GM21367 (cell line): ENCODE results near the gene ACO2.
"Not testable (repeated sequence)": the region's sequence is repeated elsewhere in the genome, so short reads cannot be mapped to it uniquely, and the experiment has no call there.

Source experiments
- ATAC-seq: cut with Tn5 transposase; IDR thresholded peaks from one replicate; pipeline ENCODE4 v1.9.1; 2021; ENCODE audit not compliant: unreplicated experiment

The ACO2 gene

DNA sequence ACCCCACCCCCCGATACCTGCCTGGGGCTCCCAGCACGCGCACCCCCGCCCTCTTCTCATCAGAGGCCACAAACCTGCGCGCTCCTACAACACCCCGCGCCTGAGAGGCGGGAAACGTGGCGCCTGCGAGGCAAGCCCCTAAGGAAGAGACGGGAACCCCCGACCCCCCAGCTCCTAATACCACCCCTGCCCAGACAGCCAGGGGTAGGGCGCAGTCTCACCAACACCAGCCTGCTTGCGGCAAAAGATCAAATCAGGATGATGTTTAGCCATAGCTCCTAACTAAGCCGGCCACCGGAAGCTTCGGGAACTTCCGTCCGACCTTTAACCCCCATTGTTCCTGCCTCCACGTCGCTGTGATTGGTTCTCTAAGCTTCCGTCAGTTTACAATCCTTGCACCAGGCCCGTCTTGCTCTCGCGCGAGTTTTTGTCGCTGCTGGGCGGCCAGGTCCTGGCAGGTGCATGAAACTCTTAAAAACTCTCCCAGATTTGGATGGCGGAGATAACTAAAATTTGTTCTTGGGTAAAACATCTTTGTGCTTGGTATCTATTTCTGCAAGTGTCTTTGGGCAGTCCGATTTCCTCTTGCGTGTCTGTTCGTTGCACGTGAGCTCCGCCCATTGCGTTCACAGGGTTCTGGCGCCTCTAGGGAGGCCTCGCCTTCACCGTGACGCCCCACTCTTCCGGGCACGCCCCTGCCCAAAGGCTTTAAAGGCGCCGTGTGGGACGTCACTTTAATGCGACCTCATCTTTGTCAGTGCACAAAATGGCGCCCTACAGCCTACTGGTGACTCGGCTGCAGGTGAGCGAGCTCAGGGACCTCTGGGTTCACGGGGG is at the start of gene ACO2, which contains the start of gene PHF5A:
TSS of gene ACO2 (plus strand) at position 737 of the 837 bp plus-strand sequence. CDS start at position 767, 30 bp downstream.
TSS of gene PHF5A (minus strand) at position 312 of the 837 bp plus-strand sequence. CDS start at position 273, 39 bp downstream.
- ATAC-seq: peak; percentile 75

DNA sequence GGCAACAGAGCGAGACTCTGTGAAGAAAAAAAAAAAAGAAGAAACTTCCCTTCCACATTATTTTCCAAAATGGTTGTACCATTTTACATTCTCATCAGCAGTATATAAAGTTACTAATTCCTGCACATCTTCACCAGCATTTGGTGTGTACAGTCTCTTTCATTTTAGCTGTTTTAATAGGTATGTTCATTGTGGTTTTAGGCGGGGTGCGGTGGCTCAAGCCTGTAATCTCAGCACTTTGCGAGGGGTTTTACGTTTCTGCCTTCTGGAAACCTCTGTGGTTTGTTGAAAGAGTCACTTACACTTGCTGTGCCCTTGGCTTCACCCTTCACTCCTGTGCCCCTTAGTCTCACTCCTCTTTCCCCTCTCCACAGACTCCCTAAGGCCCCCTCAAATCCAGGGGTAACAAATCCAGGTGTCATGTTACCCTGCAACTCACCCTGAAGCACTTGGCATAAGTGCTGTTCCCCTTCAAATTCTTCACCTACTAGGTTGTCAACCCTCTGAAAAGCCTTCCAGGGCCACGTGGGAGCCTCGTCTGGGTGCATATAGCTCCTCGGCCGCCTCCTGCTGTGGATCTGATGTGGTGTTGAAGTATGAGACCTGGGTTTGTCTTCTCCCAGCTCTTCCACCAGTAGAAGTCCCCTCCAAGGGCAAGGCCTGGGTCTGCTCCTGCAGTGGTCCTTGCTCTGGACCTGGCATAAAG is 43.1 kb upstream of the ACO2 start:
- ATAC-seq: no peak

DNA sequence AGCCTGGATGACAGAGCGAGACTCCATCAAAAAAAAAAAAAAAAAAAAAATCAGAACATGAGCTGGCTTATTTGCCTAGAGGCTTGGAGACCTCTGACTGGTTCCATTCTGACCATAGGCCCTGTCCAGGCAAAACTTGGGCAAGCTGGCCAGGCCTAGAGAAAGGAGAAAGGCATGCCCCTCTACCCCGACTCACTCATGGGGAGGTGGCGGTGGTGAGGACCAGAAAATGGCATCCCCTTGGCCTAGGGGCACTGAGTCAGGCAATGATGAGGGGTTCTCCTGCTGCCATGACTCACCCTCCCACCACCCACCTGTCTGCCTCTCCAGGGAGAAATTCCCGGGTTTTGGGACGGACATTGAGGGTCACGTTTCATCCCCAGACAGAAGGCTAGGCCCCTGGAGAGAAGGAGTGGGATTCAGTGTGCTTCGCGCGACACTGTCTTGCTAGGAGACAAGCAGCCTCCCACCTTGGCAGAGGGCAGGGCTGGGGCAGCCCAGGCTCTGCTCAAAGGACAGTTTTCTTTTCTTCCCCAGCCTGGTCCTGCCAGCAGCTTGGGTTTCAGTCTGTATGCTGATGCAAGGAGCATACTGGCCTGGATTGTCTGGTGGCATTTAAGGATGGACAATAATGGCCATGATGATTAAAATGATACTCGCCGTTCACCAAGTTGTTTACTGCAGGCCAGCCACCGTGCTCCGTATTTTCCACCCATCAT is 39.5 kb upstream of the ACO2 start:
- ATAC-seq: no peak

DNA sequence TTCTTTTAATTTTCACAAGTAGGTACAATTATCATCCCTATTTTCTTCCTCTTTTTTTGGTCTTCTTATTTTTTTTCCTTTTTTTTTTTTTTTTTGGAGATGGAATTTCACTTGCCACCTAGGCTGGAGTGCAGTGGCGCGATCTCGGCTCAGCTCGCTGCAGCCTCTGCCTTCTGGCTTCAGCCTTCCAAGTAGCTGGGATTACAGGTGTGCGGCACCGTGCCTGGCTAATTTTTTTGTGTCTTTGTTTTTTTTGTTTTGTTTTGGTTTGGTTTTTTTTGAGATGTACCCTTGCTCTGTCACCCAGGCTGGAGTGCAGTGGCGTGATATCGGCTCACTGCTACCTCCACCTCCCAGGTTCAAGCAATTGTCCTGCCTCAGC is 39.0 kb upstream of the ACO2 start:
- no peak for ATAC-seq

DNA sequence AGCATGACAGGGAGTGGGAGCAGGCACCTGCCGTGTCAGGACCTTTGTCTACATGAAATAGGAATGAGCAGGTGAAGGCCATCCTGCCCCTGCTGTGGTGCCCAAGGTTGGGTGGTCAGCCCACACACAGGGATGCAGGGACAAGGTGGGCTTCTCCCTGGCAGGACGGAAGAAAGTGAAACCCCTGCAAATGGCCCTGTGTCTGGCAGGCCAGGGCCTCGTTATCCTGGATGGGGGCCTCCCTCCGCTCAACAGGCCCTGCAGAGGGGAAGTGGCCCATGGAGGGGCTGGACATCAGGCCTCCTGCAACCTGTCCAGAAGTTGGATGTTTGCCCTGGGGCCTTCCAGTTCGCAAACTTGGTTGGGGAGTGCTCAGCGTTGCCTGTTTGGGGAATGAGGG is 37.3 kb upstream of the ACO2 start:
- no peak for ATAC-seq

DNA sequence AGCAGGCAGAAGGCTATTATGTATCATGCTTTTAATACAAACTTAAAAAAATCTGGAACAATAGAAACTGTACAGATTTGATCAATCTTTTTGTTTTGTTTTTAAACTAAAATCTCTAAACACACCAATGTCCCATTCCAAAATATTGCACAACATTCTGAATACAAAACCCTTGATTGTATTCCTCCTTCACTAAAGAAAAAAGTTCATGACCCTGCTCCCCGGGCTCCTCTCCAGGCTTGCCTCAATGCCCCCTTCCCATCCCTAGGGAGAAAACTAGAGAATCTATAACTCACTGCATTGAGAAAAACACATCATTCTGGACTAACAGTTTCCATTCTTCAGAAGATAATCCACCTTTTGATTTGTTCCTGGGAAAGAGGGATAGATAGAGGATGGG is 35.4 kb upstream of the ACO2 start:
- not testable (repeated sequence) for ATAC-seq

DNA sequence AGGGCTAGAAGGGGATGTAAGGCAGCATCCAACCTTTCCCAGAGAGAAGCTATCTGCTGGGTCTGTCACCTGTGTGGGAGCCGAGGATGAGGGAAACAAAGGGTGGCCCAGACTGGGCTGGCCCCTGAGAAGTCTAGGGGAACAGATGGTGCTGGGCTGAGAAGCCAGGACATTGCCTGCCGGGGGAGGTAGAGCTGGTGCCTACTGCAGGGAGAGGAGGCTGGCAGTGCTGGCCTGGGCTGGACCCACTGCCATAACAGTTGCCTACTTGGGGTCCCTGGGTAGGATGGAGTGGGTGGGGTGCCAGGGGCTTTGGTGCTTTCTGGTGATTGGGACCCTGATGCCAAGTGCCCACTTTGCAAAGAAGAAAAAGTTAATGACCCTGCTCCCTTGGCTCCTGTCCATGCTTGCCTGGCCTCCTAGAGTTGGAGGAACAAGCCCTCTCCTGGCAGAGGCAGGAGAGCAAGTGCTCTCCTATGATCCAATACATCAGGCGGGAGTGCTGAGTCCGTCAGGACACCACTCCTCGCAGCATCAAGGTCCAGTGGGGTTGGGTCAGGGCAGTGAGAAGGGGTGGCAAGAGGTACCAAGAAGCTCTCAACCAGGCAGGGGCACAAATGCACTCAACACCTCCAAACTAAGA is 34.4 kb upstream of the ACO2 start:
- ATAC-seq: not testable (repeated sequence)

DNA sequence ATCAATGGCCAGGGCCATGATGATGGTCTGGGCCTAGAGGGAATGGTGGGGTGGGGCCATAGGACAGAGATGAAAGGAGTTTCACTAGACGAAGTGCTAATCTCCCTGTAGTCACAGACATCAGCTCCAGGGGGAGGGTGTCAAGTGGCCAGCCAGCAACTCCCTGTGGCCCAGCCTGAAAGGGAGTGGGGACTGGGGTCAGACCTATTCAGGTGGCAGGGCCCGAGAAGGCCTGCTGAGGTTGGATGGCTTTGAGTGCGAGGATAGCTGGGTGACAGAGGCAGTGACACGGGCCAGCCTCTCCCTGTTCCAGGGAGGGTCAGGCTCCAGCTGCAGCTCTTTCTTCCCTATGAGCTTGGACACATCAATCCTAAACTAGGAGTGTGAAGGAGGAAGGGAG is 33.4 kb upstream of the ACO2 start:
- ATAC-seq: no peak

DNA sequence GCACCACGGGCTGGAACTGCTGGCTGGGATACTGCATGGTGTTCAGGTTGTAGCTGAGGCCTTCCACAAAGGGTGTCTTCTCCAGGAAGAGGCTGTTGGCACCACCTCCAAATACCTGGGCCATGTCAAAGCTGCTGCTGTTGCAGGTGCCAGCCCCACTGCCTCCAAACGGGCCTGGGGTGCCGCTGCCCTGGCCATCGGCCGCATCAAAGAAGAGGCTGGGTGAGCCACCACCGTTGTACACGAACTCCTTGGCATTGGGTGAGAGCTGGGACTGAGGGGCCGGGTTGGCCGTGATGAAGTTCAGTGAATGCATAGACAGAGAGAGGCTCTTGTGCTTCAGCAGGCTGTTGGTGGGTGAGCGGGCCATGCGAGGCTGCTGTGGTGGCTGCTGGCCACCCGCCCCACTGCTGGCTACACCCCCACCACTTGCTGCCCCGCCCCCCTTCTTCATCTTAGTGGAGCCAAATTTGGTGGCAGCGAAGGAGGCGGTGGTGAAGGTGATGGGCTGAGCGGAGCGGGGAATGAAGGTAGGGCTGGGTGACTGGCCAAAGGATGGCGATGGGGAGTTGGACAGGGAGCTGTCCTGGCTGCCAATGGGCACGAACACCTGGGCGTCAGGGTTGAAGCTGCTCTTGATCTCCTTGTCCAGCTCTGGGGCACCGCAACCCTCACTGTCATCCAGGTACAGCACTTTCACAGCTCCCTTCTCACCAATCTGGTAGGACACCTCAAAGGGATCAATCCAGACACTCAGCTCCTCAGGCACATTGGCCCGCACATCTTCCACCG is 32.4 kb upstream of the ACO2 start:
- no peak for ATAC-seq

DNA sequence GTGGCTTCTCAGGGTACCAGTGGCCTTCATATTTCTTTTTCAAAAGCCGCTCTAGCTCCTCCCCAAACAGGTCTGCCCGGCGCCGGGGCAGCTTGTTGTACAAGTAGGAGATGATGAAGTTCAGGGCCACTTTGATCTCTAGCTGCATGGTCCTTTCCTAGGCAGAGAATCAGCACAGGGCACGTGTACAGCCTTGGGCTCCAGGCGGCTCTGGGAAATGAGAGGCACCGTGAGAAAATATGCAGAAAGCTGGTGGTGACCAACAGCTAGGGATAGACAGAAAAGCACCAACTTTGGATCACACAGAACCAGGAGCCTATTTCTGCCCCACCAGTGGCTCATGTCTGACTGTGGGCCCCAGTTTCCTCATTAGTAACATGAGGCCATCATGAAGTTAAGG is 31.7 kb upstream of the ACO2 start:
- no peak for ATAC-seq

DNA sequence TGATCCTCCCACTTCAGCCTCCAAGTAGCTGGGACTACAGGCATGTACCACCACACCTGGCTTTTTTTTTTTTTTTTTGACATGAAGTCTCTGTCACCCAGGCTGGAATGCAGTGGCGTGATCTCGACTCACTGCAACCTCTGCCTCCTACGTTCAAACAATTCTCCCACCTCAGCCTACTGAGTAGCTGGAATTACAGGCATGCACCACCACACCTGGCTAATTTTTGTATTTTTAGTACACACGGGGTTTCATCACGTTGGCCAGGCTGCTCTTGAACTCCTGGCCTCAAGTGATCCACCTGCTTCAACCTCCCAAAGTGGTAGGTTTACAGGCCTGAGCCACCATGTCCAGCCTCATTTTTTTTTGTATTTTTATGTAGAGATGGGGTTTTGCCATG is 28.4 kb upstream of the ACO2 start:
- ATAC-seq: not testable (repeated sequence)

DNA sequence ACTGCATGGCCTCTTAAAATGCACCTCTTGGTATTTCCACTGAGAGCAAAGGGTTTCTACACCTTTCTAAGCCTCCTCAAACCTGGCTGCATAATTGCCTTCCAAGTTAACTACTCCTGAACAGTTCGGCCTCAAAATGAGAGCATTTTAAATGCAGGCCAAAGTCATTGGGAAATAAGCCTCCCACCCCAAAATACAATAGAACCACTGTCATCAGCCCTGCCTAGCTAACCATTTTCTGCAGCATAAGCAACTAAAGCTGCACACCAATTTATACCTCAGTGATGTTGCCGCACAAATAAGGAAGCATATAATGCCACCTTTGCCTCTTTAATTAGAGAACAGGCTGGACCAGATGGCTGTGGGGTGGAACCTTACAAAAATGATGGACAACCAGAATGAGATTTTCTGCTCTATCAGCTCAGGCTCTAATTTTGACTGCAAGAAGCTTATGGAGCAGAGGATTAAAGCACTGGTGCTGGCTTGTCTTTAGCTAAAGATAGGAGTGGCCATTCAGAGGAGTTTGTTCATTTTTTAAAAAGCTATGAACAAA is 26.6 kb upstream of the ACO2 start:
- ATAC-seq: no peak

DNA sequence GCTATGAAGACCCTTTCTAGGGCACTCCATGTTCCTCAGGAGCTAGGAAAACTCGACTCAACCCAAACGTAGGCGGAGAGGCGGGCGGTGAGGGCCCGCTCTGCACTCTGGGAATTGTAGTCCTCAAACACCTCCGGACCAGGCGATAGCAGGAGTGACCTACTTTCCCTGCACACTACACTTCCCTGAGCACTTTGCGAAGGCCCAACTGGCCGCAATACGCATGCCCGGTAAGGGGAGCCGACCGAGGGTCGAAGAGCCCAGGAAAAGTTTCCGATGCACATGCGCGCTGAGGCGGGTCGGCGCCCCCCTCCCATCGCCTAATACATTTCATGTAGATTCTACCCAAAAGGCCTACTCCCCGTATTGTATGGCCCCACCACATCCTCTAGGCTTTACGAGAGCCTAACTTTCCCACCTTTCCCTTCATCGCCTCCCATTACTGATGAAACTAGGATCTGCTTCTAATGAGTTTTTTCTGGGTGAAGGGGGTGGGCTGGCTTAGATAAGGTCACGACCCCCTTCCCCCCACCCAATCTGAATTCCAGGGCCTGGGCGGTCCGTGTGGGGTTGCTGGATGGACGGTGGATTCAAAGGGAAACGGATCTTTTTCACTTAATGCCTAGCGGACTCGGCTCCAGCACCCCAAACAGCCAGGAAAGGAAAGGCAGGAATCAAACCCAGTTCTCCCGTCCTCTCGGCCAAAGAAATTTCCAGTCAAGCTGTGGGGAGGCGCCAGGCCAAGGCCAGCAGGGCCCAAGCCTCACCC is 24.4 kb upstream of the ACO2 start:
- ATAC-seq: peak; percentile 40

DNA sequence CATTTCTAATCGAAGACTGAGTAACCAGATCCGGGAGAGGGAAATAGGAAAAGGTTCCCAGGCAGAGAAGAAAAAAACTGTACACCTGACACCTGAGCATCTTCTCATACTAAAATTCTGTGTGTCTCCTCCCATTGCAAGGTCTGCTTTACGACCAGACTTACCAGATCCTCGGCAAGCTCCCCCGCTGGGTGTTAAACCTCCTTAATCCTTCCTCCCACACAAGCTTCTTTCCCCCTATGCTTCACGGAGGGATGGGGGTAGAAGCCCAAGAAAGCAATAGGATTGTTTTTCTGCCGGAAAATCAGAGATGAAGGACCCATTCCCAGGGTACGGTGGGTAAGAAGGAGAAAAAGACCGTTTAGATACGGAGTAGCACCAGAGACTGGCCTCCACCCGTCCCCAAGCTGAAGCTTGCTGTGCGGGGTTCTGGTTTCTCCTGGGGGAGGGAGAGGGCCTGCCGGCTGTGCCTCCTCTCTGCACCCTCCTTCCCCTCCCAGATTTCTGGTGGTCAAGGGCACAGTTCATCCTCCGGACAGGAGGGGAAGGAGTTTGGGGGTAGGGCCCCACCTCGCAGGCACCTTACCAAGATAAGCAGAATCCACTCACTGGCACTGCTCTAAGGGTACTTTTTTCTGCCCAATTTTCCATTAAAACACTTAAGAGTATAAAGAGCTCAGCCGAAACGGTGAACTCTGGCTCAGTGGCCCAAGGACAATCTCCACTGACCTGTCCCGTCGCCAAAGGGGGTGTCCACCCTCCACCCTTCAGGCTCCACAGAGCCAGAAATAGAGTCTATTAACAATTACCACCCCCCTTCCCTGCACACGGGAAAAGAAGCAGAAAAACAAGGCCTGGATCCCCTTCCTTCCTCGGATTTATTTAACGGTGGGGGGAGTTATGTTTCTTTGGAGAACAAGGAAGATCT is 23.5 kb upstream of the ACO2 start:
- no peak for ATAC-seq

DNA sequence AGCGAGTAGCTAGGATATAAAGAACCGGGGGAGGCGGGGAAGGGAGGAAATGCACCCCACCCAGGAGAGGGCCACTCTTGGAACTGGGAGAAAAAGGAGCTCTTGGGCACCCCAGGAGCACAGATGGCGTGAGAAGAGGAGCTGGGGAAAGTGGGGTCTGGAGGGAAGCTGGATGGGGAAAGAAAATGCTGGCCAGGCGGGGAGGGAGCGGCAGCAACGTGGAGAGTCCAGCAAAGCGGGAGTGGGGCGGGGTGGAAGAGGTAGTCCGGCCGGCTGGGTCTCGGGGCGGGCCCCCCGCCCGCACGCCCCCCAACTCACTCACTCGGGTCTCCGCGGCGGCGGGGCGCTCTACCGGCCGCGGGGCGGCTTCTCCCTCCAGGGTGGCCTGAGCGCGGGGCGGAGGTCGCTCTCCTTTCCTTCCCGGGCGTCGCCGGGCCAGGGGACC is 22.8 kb upstream of the ACO2 start:
- no peak for ATAC-seq

DNA sequence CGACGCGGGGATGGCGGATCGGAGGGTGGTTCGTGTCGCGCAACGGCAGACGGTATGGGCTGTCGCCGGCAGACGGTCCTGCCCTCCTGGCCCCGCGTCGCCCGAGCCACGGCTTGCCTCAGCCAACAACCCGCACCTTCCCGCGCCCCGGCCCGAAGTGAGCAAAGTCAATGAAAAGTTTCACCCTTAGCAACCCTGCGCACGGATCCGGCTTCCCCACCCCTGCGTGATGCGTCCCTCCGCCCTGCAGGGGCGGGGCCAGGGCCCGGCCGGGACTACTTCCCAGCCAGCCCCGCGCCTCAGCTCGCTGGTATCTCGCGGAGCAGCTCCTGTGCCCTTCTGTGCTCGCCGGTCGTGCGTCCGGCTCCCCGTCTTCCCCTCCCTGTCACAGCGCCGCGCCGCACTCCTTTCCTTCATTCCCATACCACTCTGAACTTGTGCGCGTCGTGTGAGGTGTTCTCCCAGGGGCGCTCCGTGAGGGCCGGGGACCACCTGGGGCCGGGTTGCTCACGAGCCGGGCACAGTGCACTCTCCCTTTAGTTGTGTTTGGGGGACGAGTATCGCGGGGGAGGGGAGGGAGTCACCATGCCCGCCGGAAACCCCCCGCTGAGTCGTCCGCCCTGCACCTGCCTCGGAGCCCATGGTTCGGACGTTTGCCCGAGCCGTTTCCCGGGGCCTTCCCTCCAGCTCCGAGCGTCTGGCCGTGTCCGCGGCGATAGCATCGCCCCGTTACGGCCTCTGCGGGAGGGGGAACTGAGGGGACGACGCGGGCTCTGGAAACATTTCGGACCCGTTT is 22.1 kb upstream of the ACO2 start, which contains the start of gene TOB2:
TSS of gene TOB2 (minus strand) at position 163 of the 796 bp plus-strand sequence. CDS start 9,456 bp downstream, outside the sequence.
- peak; percentile 27 for ATAC-seq
